Mucosa of gallbladder (tissue), 1 donor: Measurements from ENCODE around the gene PNLDC1. TPM values are rescaled to one million over a fixed set of nuclear protein-coding genes. Genes with fewer than 3 reads are reported as not detected.
"Not testable (repeated sequence)": the region's sequence is repeated elsewhere in the genome, so short reads cannot be mapped to it uniquely, and the experiment has no call there.

ENCODE experiments used
- DNase-seq: peaks from one replicate; pipeline ENCODE4 v3.0.0-alpha.2; 2020; ENCODE audit warnings: low spot score
- total RNA-seq: library from RNA; stranded (reverse); gene quantifications from one replicate; pipeline ENCODE4 v1.2.1, GENCODE V29; 2021
- donor health status: DM: no; HTN: no; CAD: no.

Gene PNLDC1
- total RNA-seq, 1 donor from 2014 or later: 0.23 TPM

DNA sequence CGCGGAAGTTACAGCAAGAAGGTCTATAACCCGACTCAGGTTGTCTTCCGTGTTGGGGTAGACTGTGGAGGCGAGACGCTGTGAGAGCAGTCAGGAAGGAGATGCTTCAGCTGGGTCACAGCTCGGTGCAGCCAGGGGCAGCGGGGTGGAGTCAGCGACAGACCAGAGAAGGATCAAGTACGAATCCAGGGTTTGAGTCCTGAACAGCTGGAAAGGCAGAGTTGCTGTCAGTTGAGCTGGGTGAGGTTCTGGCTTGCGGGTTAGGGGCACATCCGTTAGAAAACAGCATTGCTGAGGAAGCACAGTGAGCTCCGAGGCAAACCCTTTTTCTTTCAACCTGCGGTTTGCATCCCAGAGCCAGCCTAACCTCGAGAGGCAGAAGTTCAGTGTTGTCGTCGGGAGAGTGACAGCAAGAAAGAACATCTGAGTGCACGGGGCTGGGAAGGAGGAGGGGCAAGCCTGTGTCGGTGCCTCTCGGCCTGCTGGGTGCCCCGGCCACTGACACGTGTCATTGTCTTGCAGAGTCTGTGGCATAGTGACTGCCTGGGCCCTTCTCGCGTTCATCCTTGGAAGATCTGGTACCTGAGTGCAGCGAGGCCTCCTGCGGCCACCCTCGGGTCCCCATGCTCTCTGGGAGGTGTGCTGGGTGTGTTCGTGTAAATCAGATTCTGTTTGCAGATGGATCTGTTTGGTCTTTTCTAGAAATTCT lies 20.0 kb downstream of the PNLDC1 start:
- no peak for DNase-seq

DNA sequence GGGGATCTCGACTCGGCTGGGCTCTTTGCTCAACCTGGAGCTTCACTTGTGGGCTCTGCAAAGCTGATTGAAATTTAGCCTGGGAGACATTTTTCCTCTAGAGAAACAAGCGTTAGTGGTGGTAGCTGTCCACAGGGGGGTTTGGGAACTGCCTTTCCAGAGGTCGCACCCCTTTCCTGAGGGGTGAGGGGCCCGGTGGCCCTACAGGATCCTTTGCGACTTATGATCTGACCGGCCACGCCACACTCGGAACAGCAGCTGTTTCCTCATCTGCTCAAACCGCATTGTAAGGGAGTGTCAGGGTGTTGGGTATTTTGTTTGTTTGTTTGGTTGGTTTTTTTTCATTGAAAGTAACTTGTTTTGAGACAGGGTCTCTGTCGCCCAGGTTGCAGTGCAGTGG lies 21.0 kb downstream of the PNLDC1 start:
- no peak for DNase-seq

DNA sequence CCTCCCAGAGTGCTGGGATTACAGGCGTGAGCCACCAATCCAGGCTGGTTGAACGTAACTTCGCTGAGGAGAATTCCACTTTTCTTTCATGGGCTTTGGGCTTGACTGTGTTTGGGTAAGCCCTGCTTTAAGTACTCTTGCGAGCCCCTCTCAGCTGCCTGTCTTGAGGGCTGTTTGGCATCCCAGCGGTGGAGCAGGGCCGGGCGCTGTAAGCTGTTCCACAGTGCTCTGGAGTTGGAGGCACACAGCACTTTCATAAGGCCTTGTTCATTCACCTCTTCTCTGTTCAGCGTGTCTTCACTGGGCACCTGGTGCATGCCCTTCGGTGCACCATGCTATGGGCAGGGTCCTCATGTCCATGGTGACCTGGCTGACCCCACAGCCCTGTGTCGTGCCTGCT lies 21.6 kb downstream of the PNLDC1 start:
- no peak for DNase-seq

DNA sequence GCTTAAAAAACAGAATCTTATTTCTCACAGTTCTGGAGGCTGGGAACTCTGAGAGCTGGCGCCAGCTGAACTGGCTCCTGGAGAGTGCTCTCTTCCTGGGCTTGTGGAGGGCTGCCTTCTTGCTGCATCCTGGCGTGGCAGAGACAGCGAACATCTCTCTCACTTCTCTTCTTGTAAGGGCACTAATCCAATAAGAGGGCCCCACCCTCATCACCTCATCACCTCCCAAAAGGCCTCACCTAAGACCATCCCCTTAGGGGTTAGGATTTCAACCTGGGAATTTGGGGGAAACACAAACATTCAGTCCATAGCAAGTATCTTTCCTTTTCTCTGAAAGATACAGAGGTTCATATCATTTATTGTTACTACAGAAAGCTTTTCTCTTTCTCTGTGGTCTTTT lies 23.9 kb downstream of the PNLDC1 start:
- DNase-seq: no peak

DNA sequence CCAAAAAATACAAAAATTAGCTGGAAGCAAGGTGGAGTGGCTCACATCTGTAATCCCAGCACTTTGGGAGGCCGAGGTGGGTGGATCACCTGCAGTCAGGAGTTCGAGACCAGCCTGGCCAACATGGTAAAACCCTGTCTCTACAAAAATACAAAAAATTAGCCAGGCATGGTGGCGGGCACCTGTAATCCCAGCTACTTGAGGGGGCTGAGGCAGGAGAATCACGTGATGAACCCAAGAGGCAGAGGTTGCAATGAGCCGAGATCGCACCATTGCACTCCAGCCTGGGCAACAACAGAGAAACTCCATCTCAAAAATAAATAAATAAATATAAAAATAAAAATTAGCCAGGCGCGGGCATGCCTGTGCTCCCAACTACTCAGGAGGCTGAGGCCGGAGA lies 24.6 kb downstream of the PNLDC1 start:
- DNase-seq: not testable (repeated sequence)

DNA sequence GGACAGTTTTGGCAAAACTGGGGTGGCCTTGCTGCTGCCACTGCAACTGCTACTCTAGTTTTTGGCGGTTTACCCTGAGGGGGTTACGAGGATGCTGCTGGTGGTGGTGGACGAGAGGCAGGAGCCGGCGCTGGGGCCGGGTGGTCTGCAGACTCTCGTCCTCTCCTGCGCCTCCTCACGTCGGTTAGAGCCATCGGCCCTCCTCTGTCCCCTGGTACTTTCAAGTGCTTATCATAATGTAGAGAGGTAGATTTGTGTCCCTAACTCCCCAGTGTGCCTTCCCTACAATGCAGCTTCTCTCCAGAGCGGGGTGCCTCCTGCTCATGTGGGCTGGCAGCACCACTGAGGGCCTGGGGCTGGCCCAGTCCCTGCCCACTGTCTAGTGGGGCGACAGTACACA lies 25.9 kb downstream of the PNLDC1 start:
- no peak for DNase-seq

DNA sequence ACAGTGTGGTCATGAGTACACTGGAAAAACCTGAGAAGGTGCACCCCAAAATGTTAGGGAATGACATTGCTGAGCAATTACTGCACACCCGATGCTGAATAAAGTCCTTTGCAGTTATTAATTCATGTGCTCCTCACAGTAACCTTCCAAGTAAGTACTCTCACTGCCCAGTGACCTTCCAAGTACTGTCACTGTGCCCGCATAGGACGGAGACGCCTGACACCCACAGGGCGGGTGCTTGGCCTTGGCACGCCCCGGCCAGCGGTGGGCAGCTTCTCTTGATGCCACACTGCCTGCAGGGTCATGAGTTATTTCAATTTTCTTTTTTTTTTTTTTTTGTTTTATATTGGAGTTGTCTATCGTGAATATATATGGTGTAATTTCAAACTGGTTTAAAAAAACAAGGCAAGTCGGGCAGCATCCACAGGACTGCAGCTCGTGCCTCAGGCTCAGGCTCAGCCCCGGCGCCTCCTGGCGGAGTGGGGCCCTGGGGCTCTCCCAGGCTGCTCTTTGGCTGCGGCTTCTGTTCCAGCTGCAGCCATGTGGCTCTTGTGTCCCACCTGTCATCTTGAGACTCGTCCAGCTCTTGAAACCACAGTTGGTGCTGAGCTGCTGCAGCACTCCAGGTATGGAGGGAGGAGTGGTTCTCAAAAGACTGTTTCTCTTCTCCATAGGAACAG lies 27.0 kb downstream of the PNLDC1 start:
- no peak for DNase-seq

DNA sequence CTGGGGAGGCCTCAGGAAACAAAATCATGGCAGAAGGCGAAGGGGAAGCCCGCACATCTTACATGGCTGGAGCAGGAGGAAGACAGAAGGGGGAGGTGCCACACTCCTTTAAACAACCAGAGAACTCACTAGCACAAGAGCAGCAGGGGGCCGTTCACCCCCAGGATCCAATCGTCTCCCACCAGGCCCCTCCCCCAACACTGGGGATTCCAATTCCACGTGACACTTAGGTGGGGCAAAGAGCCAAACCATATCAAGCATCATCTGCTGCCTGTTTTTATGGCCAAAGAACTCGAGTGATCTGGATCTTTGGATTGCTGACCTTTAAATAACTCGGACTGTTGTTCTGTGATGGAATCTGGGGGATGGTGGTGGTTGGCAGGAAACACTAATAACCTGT lies 28.0 kb downstream of the PNLDC1 start:
- DNase-seq: no peak

DNA sequence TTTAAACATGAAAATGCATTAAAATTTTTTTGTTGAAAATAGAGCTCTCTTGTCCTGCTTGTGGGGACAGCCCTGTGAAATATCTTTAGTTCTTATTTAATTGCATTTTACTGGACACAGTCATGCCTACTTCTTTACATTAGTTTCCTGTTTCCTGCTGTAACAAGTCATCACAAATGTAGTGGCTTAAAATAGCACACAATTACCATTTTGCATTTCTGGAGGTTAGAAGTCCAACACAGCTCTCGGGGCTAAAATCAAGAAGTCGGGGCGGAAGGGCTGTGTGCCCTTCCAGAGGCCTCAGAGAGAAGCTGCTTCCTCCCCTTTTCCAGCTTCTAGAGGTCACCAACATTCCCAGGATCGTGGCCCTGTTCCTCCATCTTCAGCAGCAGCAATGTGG lies 29.4 kb downstream of the PNLDC1 start:
- no peak for DNase-seq

DNA sequence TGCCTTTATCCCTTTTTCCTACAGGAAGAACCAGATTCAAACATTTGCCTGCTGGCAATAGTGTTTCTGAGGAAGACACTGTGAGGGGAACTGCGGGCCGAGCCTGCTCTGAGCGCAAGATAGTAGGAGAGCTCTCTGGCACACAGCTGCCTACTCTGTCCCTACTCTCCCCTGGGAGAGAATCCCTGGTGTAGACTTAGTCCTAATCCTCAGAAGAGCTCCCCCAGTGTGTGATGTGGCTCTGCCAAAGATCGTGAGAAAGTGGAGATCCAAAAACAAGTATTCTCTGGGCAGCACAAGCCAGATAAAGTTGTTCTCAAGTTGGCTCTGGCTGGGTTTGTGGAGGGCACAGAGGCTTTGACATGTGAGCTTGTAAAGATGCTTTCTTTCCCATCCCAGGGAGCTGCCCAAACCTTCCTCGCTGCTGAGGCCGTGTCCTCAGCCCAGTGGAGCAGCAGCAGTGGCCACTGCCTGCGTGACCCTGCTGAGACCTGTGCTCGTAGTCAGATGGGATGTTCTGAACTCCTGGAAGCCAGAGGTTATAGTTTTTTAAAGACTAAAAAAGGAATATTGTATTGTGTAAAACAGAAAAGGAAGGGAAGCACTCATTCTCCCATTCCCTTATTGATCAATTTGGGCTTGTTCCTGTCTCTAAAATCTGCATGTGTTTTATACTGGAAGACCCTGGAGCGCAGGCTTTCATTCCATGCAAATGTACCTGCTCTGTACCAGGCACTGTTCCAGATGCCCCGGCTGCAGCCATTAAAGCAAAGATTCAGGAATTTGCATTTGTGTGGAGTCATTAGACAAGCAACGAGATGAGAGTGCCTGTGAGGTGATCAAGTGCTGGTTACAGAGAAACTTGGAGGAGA lies 30.7 kb downstream of the PNLDC1 start:
- DNase-seq: no peak

DNA sequence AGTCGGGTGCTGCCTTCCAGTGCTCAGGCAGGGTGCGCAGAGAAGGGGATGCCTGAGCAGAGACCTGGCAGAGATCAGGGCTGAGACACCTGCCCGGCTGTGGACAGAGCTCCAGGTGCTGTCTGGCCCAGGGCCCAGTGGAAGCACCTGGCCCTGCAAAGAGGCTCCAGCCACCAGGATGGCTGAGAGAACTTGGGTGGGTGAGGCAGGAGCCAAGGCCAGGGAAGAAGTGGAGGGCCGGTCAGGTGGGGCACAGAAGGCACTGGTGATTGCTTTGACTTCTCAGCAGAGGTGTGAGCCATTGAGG lies 31.2 kb downstream of the PNLDC1 start:
- DNase-seq: no peak

DNA sequence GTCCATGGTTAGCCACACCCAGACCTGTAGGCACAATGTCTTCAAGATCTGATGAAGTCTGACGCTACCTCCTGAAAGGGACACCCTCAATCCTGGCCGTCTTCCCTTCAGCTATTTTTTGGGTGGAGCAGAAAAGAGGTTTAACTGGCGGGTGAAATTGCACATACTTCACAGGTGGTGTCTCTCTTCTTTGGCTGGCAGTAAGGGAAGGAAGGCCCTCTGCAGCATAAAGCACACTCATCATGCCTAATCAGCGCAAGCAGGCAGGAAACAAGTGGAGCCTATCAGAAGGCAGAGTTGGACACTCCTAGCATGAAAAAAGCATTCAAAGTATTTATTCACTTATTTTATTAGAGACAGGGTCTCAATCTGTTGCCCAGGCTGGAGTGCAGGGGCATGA lies 32.9 kb downstream of the PNLDC1 start:
- no peak for DNase-seq

DNA sequence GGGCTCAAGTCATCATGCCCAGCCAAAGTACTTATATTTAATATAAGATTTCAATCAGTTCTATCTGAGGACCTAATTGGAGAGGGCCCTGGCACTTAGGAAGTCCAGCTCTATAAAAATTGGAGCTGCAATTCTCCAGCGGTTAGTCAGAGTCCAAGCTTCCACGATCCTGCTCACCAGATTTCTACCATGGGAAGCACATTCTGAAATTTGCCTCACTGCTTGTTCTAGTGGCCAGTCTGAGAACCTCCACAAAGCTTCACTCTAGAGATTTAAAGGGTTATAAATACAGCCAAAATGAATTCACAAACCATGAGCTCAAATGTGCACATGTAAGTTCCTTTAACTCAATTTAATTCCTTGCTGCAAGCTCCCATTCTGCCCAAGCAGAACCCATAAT lies 33.5 kb downstream of the PNLDC1 start:
- no peak for DNase-seq

DNA sequence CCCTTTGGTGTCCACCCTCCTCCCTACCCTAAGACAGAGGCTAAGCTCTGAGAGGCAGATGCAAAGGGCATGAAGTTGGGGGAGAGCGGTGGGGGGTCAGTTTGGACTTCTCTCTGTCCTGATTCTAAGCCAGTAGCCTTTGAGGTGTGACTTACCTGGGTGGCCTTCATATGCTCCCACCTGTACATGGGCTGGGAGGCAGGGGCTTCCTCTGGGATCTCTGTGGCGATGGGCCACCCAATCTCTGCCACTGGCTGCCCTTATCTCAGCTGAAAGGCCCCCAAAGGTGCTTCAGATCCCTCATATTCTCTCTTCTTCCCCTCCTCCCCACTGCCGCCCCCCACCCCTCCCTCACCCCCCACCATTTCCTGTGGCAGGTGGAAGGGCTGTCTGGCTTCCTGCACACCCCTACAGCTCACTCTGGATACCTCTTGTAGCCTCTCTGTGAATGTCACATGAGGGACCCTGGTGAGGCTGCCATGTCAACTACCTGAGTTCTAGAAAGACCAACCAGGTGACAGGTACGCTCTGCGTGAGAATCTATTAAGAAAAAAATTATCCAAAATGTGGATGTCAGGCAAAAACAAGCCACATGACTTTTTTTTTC lies 34.0 kb downstream of the PNLDC1 start:
- no peak for DNase-seq

DNA sequence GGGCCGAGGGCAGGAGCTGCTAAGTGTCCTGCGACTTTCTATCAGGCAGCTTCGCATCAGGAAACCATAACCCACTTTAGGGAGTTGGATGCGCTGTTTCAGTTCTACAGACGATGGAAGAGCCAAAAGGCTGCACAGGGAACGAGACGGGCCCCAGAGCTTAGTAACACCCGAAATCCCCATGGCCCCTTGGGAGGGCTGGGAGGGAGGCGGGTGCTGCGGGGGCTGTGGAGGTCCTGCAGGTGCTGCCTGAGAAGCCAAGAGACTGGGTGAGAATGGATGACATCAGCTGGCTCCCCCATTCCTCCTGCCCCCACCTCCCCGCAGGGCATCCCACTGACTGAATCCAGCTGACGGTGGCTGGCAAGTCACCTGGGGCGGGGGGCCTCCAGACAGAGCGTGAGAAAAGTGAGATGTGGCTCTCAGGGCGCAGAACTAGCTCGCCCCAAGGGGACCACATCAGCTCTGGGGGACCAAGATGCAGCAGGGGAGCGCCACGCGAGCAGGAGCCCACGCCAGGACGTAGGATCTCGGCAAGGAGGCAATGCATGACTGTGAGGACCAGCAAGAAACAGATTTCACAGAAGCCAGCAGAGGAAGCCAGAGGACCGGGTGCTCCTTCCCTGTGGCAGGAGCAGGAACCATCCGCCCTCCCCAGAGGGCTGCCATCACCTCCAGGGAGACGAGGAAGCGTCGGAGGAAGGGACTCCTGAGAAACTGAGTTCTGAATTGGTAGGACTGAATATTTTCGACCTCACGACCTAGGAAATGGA lies 36.8 kb downstream of the PNLDC1 start:
- DNase-seq: no peak

DNA sequence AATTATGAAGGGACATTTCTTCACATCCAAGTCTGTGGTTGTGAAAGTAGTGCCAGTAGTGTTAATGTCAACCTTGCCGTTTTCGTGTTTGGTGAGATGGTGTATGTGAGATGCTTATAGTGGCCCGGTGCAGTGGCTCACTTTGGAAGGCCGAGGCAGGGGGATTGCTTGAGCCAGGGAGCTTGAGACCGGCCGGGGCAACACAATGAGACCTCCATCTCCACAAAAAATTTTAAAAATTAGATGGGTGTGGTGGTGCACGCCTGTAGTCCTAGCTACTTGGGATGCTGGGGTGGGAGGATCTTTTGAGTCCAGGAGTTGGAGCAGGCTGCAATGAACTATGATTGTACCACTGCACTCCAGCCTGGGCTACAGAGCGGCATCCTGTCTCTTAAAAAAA lies 37.4 kb downstream of the PNLDC1 start:
- DNase-seq: no peak

DNA sequence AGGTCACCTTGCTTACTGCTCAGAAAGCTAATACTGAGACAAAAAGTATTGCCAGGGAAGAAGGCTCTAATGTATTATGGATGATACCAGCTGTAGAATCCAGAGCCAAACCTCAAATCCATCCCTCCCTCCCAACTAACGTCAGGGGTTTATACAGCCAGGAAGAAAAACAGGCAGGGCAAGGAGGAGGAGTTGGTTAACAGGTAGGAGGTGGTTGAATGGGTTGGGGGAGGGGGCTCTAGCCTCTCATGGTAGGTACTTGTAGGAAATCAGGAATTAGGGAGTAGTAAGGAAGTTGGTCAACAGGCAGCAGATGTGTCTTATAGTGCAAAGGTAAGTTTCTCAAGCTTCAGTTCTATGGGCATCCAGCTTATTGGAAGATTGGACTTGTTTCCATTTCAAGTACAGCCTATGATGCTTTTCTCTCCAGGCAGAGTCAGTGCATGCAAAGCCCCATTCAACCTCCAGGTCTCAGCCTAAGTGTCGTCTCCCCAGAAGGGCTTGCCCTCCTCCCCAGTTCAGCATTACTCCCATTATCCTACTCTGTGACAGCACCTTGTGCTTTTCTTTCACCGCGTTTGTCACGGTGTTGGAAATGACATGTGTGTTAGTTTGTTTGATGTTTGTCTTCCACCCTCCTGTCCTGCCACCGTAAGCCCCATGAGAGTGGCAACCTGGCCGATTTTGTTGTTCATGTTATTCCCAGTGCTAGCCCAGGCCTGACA lies 38.1 kb downstream of the PNLDC1 start:
- no peak for DNase-seq

DNA sequence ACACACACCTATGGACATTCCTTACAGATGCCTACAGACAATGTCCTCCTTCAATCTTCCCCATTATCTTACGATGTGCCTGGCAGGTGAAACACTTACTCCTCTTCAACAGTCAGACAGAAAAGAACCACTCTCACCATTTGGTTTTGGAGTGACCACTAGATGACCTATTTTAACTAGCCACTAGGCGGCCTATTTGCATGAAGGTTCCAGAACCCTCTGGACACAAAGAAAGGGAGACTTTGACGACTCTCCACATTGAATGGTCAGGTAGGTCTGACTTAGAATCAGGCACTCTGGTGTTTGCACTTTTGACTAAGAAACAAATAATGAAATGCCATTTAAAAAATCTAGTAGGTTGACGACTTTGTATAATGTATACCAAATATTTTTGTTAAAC lies 42.0 kb downstream of the PNLDC1 start:
- no peak for DNase-seq

DNA sequence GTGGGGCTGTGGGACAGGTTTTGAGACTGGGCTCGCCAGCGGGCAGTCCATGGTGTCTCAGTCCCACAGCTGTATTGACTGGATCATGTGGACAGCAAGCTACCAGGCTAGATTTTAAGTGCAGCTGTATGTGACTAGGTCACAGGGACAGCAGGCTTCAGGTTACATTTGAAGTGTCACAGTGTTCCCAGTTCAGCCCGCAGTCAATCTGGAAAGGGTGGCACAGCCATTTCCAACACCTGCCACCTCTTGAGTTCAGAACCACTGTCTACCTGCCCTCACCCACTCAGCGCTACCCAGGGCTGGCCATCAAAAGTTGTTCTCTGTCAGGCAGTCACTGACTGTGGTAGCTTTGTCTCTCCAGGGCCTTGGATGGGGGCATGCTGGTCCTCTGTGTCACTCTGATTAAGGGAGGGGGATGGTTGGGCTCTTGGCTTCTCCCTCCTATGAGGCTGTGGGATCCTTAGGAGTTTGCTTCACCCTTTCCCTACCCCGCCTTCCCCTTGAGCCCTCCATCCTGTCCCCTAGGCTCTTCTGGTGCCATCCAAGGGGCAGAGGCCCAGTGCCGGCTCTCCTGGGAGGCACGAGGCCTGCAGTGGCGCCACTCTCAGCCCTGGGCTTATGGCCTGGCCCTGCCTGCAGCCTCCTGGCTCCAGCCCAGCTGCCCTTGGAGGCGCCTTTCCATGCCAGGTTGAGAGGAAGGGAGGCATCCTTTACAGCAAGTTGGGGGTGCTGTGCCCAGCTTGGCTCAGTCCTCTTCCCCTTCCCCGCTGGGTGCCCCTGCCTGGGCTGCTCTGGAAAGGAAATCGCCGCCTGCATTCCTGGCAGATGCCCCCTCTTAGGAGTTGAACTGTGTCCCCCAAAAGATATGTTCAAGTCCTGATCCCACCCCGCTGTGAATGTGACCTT lies 44.9 kb downstream of the PNLDC1 start:
- DNase-seq: no peak

DNA sequence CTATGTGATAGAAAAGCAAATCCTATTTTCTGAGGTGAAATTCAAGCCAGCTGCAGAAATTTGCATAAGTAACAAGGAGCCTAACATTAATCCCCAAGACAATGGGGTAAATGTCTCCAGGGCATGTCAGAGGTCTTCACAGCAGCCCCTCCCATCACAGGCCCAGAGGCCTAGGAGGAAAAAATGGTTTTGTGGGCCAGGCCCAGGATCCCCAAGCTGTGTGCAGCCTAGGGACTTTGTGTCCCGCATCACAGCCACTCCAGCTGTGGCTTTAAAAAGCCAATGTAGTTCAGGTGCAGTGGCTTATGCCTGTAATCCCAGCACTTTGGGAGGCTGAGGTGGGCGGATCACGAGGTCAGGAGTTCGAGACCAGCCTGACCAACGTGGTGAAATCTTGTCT lies 48.5 kb downstream of the PNLDC1 start:
- not testable (repeated sequence) for DNase-seq
